GM12874 (cell line): ENCODE data around the gene CNN3.

Experiments
- TF ChIP-seq, protein P1 (sequence below): IDR thresholded peaks from 2 replicates; pipeline ENCODE4 v1.5.1; 2011; ENCODE audit warnings: low read depth, mild to moderate bottlenecking, control low read depth, low read length, moderate library complexity; ENCODE audit not compliant: insufficient read depth

CNN3 gene

DNA sequence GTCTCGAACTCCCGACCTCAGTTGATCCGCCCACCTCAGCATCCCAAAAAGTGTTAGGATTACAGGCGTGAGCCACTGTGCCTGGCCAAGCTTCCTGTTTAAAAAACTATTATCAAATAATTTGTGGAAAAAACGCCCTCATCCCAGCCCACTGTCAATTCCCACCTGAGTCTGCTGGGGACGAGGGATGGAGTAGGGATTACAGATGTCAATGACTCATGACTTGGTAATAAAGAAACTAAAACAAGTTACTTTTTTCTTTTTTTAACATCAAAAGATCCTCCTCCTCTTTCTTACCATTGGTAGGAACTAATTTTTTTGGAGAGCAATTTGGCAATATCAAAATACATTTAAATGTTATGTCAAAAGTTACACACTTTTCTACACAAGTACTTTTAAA lies 9.7 kb downstream of the CNN3 start:
- TF ChIP-seq, protein P1, sequence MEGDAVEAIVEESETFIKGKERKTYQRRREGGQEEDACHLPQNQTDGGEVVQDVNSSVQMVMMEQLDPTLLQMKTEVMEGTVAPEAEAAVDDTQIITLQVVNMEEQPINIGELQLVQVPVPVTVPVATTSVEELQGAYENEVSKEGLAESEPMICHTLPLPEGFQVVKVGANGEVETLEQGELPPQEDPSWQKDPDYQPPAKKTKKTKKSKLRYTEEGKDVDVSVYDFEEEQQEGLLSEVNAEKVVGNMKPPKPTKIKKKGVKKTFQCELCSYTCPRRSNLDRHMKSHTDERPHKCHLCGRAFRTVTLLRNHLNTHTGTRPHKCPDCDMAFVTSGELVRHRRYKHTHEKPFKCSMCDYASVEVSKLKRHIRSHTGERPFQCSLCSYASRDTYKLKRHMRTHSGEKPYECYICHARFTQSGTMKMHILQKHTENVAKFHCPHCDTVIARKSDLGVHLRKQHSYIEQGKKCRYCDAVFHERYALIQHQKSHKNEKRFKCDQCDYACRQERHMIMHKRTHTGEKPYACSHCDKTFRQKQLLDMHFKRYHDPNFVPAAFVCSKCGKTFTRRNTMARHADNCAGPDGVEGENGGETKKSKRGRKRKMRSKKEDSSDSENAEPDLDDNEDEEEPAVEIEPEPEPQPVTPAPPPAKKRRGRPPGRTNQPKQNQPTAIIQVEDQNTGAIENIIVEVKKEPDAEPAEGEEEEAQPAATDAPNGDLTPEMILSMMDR, result no peak

DNA sequence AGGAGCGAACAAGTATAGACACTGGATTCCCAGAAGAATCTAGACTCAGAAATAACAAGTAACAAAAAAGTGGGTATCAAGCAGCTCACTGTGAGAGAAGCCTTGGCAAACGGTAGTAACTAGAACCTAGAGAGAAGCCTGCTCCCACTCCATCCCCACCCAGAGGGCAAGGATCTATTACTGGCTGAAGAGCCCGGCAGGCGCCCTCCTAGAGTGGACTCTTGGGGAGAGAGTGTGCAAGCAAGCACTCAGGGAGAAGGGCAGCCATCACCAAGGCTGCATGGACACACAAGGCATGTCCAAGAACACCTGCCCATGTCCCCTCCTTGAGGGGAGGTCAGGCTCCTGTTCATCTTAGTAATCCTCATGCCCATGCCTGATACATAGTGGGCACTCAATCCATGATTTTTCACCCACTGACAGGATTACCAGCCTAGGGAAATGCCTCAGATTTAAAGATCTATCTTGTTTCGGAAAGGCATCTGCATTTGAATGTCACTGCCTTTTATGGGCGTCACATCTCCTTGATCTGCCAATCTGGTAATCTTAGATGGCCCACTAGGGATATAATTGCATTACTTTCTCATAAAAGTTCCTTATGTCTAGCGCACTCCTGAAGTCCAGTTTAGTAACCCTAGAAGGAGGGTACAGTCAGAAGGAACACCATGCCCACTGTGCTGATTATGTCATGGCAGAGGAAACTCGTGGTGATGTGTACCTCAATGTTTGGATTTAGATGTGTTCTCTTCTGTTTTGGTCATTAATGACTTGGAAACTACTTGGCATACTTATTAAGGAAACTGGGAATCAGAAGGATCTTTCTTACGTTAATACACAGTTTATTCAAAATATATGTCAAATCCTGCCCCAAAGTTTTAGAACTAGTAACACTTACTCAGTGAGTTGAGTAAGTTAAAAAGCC lies 14.4 kb downstream of the CNN3 start:
- TF ChIP-seq, protein P1, result no peak

DNA sequence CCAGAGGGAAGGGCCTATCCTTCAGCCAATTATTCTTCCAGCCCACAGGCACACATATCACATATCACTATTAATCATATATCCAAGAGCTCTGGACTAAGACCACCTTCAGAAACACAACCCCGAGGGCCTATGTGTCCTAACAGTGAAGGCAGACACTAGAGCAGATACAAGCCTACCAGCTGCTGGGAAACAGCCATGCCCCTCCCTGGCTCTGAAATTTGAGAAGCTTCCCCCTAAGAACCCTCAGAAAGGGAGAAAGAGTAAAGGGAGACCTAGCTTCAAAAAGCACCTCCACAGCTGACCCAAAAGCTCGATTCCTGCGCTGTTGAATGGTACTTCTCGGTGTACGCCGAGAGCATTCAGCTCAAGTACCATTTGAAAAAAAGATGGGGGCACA lies 17.4 kb downstream of the CNN3 start:
- TF ChIP-seq, protein P1, result no peak

DNA sequence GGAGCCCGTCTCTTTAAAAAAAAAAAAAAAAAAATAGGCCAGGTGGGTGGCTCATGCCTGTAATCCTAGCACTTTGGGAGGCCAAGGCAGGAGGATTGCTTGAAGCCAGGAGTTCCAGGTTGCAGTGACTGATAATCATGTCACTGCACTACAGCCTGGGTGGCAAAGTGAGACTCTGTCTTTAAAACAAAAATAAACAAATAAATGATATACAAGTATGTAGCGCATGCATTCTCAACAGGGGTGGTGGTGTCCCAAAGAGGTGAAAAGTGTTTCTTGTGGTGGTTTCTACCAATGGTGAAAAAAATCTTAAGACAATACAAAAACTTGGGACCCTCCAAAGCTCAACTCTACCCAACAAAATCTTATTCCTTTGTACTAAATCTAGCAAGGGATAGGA lies 17.9 kb downstream of the CNN3 start:
- TF ChIP-seq, protein P1, result no peak

DNA sequence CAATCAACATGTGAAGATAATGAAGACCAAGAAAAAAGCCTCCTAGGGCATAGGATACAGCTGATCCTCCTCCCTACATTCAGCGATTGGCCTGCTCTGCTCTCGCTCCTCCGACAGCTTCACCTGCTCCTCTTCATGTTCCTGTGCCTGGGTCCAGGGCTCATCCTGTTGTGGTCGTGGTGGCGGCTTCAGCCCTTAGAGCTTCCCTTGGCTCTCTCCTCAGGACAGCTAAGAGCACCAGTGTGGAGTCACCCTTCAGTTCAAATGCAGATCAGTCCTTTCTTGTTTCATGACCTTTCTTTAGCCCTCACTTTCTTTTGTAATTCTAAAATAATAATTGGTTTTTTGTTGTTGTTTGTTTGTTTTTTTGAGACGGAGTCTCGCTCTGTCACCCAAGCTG lies 18.7 kb downstream of the CNN3 start:
- TF ChIP-seq, protein P1, result no peak

DNA sequence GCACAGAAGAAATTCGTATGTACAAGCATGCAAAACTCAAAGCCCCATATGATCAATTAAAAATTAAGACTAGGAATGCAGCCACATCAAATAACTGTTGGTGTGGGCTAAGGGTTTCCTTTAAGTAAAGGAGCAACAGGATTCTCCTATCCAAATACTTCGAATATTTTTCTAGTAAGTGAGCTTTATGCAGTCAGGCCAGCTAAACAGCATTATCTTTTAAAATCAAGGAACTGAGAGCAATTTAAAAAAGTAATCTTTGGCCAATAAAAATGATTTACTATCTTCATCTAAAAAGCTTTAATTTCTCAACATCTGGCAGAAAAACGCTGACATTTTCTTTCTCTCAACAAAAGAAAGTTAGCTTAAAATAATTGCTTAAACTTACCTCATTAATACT lies 19.8 kb downstream of the CNN3 start:
- TF ChIP-seq, protein P1, result no peak

DNA sequence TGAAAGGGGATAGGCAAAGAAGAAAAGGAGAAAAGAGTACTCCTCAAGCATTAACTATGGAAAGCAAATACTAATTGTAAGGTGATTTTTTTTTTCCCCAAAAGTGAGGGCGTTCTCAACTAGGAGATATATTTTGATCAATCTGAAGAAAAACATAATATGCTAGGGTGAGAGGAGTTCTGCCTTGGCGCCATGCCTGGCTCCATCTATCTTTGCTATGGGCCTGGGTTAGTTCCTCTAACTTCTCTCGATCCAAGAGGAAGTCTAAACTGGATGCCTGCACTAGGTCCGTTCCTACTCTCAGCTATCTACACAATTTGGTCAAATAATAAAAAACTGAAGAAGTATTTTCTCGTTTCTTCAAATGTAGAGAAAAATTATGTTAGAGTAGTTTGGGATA lies 20.5 kb downstream of the CNN3 start:
- TF ChIP-seq, protein P1, result no peak
